SK-N-MC (cell line): ENCODE data around the gene PLA2G4B.
A peak's percentile ranks its signal among the peaks of the same experiment; 100 is the strongest.

Experiments used
- DNase-seq: peaks from one replicate; pipeline ENCODE4 v3.0.0-alpha.2; 2011; ENCODE audit warnings: low read depth, low spot score
- H3K27ac ChIP-seq: fragments of 200-600 bp; sonication (generic); 2 replicates; pipeline ENCODE4 v1.5.1; 2016; ENCODE audit warnings: mixed run types
- H3K36me3 ChIP-seq: fragments of 200-600 bp; sonication (generic); 2 replicates; pipeline ENCODE4 v1.6.1; 2017; ENCODE audit warnings: antibody characterized with exemption, low read length, mixed read lengths; ENCODE audit not compliant: insufficient read depth
- H3K4me3 ChIP-seq: fragments of 200-600 bp; sonication (generic); 2 replicates; pipeline ENCODE4 v1.5.1; 2016
- H3K9ac ChIP-seq: fragments of 200-600 bp; sonication (generic); 2 replicates; pipeline ENCODE4 v1.8.0; 2017; ENCODE audit warnings: mixed run types, mixed read lengths; ENCODE audit not compliant: insufficient read length
- H3K9me3 ChIP-seq: fragments of 200-600 bp; sonication (generic); 2 replicates; pipeline ENCODE4 v1.6.1; 2017; ENCODE audit warnings: low read depth, mild to moderate bottlenecking, antibody characterized with exemption, low read length, moderate library complexity, mixed read lengths
- EZH2 ChIP-seq: fragments of 200-600 bp; sonication (generic); IDR thresholded peaks from one replicate; pipeline ENCODE4 v1.6.1; 2017; ENCODE audit warnings: antibody characterized with exemption
- FOXP2 ChIP-seq: optimal IDR thresholded peaks from 2 replicates; pipeline ENCODE3; 2011; ENCODE audit warnings: mild to moderate bottlenecking, moderate library complexity; ENCODE audit not compliant: insufficient read depth; ENCODE audit errors: extremely low read length, control extremely low read depth
- POLR2AphosphoS5 ChIP-seq: IDR thresholded peaks from 2 replicates; pipeline ENCODE4 v1.6.1; 2012; ENCODE audit warnings: mild to moderate bottlenecking, low read depth, low read length, borderline replicate concordance

The PLA2G4B gene

GRCh38 chr15:41838400-41838897, at the start of gene PLA2G4B:
Gene PLA2G4B, plus strand, starts transcription at chr15:41838847. Its CDS starts 67 bp downstream, at chr15:41838914.
- Histone ChIP-seq H3K27ac (no peak within 1 kb of the TSS), H3K4me3 (no peak within 1 kb of the TSS), H3K9ac (no peak within 1 kb of the TSS), H3K36me3 (no peaks in the 10 kb centered on the region), H3K9me3 (no peaks in the 10 kb centered on the region)
- DNase-seq: no peak
- no peak for TF ChIP-seq POLR2AphosphoS5
- TF ChIP-seq FOXP2: no peak
- no peak for TF ChIP-seq EZH2

GRCh38 chr15:41789236-41789635, 49.4 kb upstream of the PLA2G4B start:
- H3K27ac ChIP-seq: peak overlapping the region; percentile 55; the same call in 1 of the 2 replicates

GRCh38 chr15:41789662-41790061, 49.0 kb upstream of the PLA2G4B start:
- Histone ChIP-seq H3K9me3 (no peaks in the 10 kb centered on the region), H3K36me3 (no peaks in the 10 kb centered on the region), H3K9ac (no peak overlapping the region), H3K27ac (peak overlapping the region; percentile 9; the same call in 1 of the 2 replicates), H3K4me3 (no peak overlapping the region)
- TF ChIP-seq POLR2AphosphoS5 (no peak), EZH2 (no peak), FOXP2 (no peak)
- DNase-seq: no peak

More at GRCh38 chr15:41789236-41789635, 49.4 kb upstream of the PLA2G4B start:
- no peak for DNase-seq
- no peaks in the 10 kb centered on the region for H3K9me3 ChIP-seq
- no peak overlapping the region for H3K4me3 ChIP-seq
- no peaks in the 10 kb centered on the region for H3K36me3 ChIP-seq
- no peak overlapping the region for H3K9ac ChIP-seq
- TF ChIP-seq EZH2 (no peak), POLR2AphosphoS5 (no peak), FOXP2 (no peak)

- no peak overlapping the region for H3K9ac ChIP-seq
- H3K36me3 ChIP-seq: no peaks in the 10 kb centered on the region
- no peaks in the 10 kb centered on the region for H3K9me3 ChIP-seq
- DNase-seq: no peak
- TF ChIP-seq EZH2 (no peak), POLR2AphosphoS5 (no peak), FOXP2 (no peak)
- peak overlapping the region; percentile 9; the same call in 1 of the 2 replicates for H3K27ac ChIP-seq
- no peak overlapping the region for H3K4me3 ChIP-seq
Observed at GRCh38 chr15:41790169-41790568, 48.5 kb upstream of the PLA2G4B start.

- no peak for DNase-seq
Observed at GRCh38 chr15:41790756-41791546, 47.7 kb upstream of the PLA2G4B start.

GRCh38 chr15:41791547-41791937, 47.1 kb upstream of the PLA2G4B start:
- Histone ChIP-seq H3K4me3 (no peak overlapping the region), H3K36me3 (no peaks in the 10 kb centered on the region), H3K9ac (no peak overlapping the region), H3K27ac (no peak overlapping the region), H3K9me3 (no peaks in the 10 kb centered on the region)
- TF ChIP-seq FOXP2: no peak
- no peak for TF ChIP-seq EZH2
- TF ChIP-seq POLR2AphosphoS5: no peak
- DNase-seq: no peak

More at GRCh38 chr15:41790756-41791546, 47.7 kb upstream of the PLA2G4B start:
- TF ChIP-seq FOXP2 (no peak), POLR2AphosphoS5 (no peak), EZH2 (no peak)
- Histone ChIP-seq H3K36me3 (no peaks in the 10 kb centered on the region), H3K27ac (no peak overlapping the region), H3K9ac (no peak overlapping the region), H3K9me3 (no peaks in the 10 kb centered on the region), H3K4me3 (no peak overlapping the region)

- Histone ChIP-seq H3K36me3 (no peaks in the 10 kb centered on the region), H3K9ac (no peak overlapping the region), H3K4me3 (no peak overlapping the region), H3K9me3 (no peaks in the 10 kb centered on the region), H3K27ac (0 out of 2 replicates have a peak overlapping the region, but pooled peaks have one; percentile 23)
- DNase-seq: no peak
- no peak for TF ChIP-seq POLR2AphosphoS5
- TF ChIP-seq EZH2: no peak
- TF ChIP-seq FOXP2: no peak
Observed at GRCh38 chr15:41792000-41792637, 46.5 kb upstream of the PLA2G4B start.

- Histone ChIP-seq H3K4me3 (no peak overlapping the region), H3K36me3 (no peaks in the 10 kb centered on the region), H3K9me3 (no peaks in the 10 kb centered on the region), H3K27ac (peak overlapping the region; percentile 99), H3K9ac (no peak overlapping the region)
- TF ChIP-seq EZH2 (no peak), FOXP2 (no peak), POLR2AphosphoS5 (no peak)
- DNase-seq: no peak
Observed at GRCh38 chr15:41794081-41794480, 44.6 kb upstream of the PLA2G4B start.
